NCI-H524 treated with DMSO at 0.1 percent for 48 hours (cell line): ENCODE measurements around the gene ASB15.

ENCODE experiments used
- DNase-seq: peaks from one replicate; lab custom pipeline; 2025; lab: John Stamatoyannopoulos, UW

Gene ASB15

GRCh38 chr7:123635551-123636359 is 34.1 kb downstream of the ASB15 start:
- no peak for DNase-seq

- DNase-seq, result no peak
Observed at GRCh38 chr7:123637203-123637602, 35.6 kb downstream of the ASB15 start.

GRCh38 chr7:123637878-123638277 is 36.3 kb downstream of the ASB15 start:
- no peak for DNase-seq

- no peak for DNase-seq
Observed at GRCh38 chr7:123639631-123640030, 38.0 kb downstream of the ASB15 start.

- DNase-seq, result no peak
Observed at GRCh38 chr7:123640583-123640982, 39.0 kb downstream of the ASB15 start.

GRCh38 chr7:123641901-123642300 is 40.3 kb downstream of the ASB15 start:
- no peak for DNase-seq

- no peak for DNase-seq
Observed at GRCh38 chr7:123643495-123644441, 42.1 kb downstream of the ASB15 start.

GRCh38 chr7:123645516-123645915 is 43.9 kb downstream of the ASB15 start:
- no peak for DNase-seq

GRCh38 chr7:123647106-123647730 is 45.6 kb downstream of the ASB15 start:
- DNase-seq, result no peak

- no peak for DNase-seq
Observed at GRCh38 chr7:123649964-123650363, 48.3 kb downstream of the ASB15 start.

- no peak for DNase-seq
Observed at GRCh38 chr7:123650595-123650994, 49.0 kb downstream of the ASB15 start.

GRCh38 chr7:123652406-123652805 is 50.8 kb downstream of the ASB15 start:
- DNase-seq, result no peak

- no peak for DNase-seq
Observed at GRCh38 chr7:123653162-123653561, 51.5 kb downstream of the ASB15 start.

- DNase-seq, result no peak
Observed at GRCh38 chr7:123655614-123656013, 54.0 kb downstream of the ASB15 start, which contains the start of gene LMOD2. TSS of gene LMOD2 (plus strand) at chr7:123655866. CDS start at chr7:123655964, 98 bp downstream.

- DNase-seq, result no peak
Observed at GRCh38 chr7:123656544-123657303, 55.1 kb downstream of the ASB15 start.

GRCh38 chr7:123657304-123657685 is 55.7 kb downstream of the ASB15 start:
- no peak for DNase-seq

GRCh38 chr7:123658023-123658422 is 56.4 kb downstream of the ASB15 start:
- no peak for DNase-seq

- no peak for DNase-seq
Observed at GRCh38 chr7:123660514-123661354, 59.1 kb downstream of the ASB15 start.

GRCh38 chr7:123661765-123662164 is 60.1 kb downstream of the ASB15 start:
- no peak for DNase-seq

- DNase-seq, result no peak
Observed at GRCh38 chr7:123662293-123662692, 60.7 kb downstream of the ASB15 start.

GRCh38 chr7:123662755-123663154 is 61.1 kb downstream of the ASB15 start:
- no peak for DNase-seq
